GM19099 (cell line): ENCODE data around the gene ABCA1.

ENCODE experiments used
- POLR2A ChIP-seq: IDR thresholded peaks from 3 replicates; pipeline ENCODE4 v1.6.1; 2011; ENCODE audit warnings: low read depth; ENCODE audit not compliant: insufficient read length; ENCODE audit errors: extremely low read depth

ABCA1 gene

DNA sequence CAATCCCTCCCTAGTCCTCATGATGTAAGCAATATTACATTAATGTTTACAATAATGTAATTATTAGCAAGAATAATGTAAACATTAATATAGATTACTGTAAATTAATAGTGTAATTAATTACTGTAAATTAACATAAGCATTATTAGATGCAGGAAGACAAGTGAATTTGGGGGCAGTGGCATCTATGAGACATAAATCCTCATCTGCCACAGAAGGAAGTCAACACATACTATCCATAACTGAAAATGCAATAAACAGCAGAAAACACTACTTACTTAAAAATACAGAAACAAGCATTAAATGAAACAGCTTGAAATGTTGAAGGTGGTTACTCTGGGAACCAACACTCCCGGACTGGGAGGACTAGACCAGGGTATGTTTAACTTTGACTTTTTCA is 181.2 kb downstream of the ABCA1 start:
- TF ChIP-seq POLR2A = no peak

DNA sequence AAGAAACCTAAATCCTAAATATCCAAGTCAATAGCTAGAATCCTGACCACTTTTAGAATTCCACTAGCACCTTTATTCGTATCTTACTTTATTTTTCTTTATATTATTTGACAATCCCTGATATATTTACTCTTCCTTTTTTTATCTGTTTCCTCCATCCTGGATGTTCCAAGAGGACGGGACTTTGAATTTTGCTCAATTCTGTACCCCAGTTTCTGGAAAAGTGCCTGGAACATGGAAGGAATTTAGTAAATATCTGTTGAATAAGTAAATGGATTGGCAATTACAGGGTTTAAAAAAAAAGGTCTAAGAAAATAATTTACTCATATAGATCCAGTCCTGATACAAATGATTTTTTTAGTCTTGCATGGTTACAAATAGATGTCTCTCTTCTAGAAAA is 181.7 kb downstream of the ABCA1 start:
- TF ChIP-seq POLR2A = no peak

DNA sequence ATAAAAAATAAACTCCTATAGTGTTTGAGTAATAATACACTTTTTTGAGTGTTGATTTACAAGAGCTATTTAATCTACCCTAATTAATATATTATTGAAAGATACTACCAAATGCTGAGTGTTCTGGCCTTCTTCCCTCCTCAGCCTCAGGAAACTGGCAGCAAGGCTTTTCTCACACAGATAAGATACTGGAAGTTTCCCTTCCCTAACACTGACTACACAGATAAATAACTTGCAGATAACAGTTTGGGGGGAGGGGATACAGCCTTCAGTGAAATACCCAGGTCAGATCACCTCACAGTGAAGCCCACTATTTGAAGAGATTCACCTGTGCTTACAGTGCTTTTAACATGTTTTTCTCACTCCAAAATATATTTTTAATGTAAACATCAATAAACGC is 182.1 kb downstream of the ABCA1 start:
- no peak for TF ChIP-seq POLR2A

DNA sequence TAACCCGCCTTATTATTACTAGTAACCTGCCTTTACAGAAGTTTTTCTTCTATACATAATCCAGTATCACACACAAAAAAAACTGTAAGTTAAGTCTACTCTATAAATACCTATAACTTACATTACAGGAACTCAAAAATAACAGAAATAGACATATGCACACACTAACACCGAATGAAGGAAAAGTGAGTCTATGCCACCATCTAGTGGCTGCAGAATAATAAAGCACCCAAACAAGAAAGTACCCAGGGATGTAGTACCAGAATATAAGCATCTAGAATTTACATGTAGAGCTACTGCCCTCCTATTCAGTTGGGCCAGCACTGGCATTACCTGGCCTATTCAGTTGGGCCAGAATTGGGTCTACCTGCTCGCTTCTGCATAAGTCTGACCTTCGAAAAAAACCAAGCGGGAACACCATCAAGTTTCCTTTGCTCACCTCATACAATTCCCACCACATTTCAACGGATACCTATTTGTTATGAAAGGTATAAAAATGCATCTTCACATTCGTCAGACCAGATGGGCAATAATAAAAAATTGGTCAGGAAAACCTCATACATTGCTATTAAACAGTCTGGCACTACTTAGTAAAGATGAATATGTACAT is 184.5 kb downstream of the ABCA1 start:
- no peak for TF ChIP-seq POLR2A

DNA sequence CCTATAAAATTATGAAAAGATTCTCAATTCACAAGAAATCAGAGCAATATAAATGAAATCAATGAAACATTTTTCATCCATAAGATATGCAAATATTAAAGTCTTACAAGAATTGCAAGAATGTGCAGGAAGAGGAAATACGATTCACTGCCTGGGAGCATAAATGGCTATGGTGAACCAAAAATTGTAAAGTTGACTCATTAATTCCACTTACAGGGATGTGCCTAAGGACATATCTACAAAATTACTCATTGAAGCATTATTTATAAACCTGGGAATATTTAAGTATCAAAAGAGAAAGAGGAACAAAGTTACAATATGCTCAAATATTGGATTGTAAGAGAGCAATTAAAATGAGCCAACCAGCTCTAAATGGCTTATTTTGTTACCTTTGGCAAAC is 187.3 kb downstream of the ABCA1 start:
- no peak for TF ChIP-seq POLR2A

DNA sequence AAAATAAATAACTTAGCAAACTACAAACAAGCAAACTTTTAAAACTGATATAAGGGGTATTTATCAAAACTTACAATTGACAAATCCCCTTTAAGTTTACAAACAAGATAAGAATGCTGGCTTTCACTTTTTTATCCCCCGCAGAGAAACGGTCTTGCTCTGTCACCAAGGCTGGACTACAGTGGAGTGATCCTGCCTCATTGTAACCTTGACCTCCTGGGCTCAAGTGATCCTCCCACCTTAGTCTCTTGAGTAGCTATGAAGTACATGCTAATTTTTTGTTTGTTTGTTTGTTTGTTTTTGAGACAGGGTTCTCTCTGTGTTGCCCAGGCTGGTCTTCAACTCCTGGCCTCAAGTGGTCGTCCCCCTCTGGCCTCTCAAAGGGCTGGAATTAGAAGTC is 189.5 kb downstream of the ABCA1 start:
- no peak for TF ChIP-seq POLR2A
